CD4-positive, alpha-beta T cell treated with Interleukin-15 for 4 hours (primary cell): Measurements from ENCODE around the gene CLECL1.

ENCODE experiments used
- DNase-seq: peaks from one replicate; pipeline ENCODE4 v3.0.0-alpha.2; 2020; ENCODE audit warnings: low spot score

Gene CLECL1

DNA sequence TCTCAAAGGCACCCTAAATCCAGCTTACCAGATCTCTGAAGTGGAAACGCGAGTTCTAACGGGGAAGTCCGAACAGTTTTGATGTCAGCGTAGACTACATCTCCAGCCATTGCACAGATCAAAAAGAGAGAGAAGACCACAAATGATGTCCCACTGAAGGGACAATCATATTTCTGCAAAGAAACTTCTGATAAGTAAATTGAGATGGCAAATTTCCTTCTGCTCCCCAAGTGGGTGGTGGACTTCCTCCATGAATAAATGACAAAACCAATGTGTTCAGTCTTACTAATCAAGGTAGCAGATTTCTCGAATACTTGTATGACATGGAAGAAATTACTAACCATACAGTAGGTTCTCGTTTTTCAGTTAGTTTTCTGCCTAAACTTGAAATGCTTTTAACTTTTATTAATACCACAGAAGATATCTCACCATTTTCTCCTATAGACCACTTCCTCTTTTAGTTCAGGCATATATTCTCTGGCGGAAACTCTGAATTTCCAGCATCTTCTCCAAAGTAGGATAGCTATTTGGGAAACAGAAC is at the start of gene CLECL1:
Gene CLECL1, minus strand, starts transcription at position 177 of the 541 bp plus-strand sequence.
- DNase-seq: no peak

DNA sequence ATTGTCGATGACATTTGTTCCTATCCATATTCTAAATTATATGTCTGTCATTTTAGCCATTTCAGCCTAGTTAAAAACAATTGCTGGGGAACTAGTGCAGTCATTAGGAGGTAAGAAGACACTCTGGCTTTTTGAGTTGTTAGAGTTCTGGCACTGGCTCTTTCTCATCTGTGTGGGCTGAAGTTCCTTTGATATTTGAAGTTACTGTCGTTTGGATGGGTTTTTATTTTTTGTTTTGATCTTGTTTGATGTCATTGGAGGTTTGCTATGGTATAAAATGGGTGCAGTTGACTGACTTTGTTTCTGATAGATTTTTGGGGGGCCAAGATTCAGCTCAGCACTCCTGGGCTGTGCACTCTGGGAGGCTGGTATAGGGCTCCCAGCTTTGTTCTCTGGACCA is 48.5 kb upstream of the CLECL1 start:
- no peak for DNase-seq

DNA sequence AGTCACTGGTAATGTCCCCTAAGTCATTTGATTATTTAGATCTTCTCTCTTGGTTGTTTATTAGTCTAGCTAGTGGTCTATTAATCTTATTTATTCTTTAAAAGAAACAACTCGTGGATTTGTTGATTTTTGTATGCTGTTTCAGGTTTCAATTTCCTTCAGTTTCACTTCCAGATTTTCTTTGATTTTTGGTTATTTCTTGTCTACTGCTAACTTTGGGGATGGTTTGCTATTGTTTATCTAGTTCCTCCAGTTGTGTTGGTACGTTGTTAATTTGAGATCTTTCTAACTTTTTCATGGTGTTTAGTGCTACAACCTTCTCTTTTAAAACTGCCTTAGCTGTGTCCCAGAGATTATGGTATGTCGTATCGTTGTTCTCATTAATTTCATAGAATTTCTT is 46.3 kb upstream of the CLECL1 start:
- no peak for DNase-seq

DNA sequence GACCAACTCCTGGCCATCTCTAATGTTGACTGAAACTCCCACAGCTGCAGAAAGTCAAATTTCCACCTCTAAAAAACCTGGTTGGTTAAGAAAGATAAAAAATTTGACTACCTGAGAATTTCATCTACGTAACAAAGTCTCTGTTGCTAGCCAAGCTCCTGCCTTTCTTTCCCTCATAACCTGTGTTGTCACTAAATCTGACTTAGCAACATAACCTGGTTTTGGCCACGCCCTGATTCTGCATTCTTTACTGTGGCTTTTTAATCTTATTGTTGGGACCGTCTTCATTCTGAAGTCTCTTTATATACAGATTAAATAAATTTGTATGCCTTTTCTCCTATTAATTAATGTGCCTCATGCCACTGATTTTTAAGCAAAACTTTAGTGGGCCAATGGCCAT is 43.9 kb upstream of the CLECL1 start:
- DNase-seq: no peak

DNA sequence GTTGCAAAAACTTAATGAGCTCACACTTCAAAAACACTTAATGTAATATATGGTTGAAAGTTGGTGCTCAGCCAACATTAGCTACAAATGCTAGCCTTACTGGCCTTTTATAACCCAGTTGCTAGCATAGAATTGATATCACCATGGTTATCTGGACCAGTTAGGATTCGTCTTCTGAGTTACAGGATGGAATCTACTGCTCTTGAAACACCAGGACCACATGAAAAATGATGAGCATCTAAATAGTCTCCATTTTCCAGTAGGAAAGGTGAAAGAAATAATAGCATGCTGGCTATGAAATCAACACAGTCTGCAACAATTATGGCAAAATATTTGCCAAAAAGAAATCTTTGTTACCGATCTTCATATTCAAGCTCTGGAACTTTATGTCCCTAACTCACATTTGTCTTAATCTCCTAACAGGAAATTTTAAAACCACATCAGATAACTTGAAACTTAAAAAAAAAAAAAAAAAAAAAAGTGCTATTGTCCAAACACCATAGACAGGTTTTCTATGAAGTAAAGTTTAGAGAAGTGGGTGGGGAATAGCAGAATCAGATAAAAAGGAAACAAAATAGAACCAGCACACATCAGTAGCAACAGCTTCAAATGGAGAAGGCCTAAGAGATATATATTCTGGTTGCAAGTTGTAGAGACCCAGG is 40.5 kb upstream of the CLECL1 start:
- DNase-seq: no peak

DNA sequence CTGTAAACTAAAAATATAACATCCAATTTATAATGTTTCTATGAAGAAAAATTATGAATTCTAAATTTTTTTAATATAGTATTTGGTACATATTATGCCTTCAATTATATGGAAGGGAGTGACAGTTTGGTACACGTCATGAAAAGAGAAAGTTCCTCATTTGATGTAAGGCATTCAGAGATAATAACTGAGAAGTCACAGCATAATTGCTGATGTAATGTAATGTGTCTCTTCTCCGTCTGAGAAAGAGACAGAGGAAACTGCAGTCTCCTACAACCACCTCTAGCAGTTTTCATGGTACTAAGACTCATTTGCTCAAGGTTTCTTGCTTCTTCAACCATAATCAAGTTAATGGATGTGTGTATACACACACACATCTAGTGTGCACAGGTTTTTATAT is 30.1 kb upstream of the CLECL1 start:
- DNase-seq: no peak

DNA sequence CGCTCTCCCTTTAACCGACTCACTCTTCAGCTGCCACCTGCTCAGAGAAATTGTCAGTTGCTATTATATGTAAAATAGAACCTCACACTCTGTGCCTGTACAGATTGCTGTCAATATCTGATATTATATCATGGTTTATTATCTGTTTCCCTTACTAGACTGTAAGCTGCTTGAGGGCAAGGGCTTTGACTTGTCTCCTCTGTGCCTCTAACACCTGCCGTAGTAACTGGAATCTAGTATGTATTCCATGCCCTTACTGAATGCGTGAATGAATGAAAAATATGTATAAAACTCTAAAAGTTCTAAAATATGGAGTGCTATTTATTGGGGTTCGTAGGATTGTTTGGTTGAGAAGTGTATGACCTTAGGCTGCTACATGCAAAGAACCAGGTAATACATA is 29.5 kb upstream of the CLECL1 start:
- DNase-seq: no peak

DNA sequence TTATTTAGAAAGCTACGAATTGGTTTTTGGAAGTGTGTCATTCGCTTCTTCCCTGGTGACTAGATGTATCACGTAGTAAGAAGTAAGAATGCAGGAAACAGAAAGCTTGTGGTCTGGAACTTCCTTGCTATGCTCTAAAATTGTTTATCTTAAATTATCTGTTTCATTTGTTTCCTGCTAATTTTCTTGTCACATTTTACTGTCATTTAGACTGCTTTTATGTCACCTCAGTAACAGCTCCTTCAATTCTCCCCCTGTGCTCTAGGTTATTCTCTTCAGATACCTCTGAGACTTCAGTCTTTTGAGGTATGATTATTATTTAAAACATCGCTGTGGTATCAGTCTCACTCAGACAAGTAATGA is 28.5 kb upstream of the CLECL1 start:
- DNase-seq: peak; percentile 65

DNA sequence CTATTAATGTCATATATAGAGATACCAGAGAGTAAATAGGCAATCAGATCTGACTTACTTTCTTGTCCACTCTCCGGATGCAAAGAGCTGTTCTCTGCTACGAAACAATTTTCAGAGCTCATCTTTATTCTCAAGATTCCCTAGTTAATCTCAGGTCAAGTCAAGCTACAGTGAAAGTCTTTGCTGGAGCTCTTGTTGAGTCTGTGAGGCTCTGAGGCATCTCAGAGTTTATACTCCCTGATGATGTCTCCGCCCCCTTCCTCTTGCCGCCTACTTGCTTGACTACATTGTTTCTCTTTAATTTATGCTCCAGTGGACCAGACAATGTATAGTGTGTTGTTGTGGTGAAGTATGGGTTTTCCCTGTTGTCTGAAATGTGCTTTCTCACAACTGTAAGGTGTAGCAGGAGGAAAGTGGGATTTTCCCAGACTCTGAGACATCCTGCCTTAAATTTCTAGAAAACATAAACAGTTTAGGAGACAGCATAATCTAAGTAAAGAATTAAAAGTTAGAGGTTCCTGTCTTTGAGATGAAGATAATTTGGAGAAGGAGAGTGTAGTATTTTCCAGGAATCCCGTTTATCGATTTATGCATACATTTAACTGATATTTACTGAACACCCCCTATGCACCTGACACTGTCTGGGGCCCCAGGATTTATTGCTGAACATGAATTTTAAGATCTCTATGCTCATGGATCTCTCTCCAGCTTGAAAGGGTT is 28.0 kb upstream of the CLECL1 start, which contains the start of gene CD69:
Gene CD69, minus strand, starts transcription at position 203 of the 720 bp plus-strand sequence. Its CDS starts 81 bp downstream, at position 122.
- peak; percentile 88 for DNase-seq

DNA sequence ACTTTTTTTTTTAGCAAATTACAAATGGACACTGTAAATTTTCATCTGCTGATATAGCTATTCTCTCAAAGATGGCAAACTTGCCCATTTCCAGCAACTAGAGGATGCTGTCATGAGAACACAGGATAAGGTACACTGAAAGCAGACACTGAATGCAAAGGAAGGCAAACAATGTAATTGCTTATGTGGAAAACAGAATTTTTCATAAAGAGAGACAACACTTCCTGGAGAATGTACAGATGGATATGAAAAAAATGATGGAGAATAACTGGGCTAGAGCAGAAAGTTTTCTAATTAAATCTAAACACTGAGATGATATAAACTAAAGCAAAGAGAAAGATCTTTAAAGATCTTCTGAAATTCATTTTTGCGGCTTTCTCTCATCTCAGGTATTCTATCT is 27.2 kb upstream of the CLECL1 start:
- DNase-seq: no peak

DNA sequence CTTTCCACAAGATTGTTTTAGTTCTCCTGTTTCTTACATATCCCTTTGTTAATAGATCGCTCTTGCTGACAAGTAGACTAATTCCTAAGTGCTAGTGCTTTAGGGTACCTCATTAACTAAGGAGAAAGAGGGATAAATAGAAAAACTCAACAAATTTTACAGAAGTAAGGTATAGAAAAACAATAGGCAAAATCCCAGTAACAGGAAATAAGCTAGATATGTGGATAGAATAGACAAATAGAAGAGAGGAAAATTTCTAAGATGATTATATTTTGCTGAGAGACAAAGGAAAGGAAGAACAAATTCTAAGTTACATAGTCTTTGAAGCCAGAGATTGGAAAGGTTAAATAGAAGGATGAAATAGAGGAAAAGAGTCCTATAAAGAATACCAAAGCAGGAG is 26.8 kb upstream of the CLECL1 start:
- DNase-seq: no peak

DNA sequence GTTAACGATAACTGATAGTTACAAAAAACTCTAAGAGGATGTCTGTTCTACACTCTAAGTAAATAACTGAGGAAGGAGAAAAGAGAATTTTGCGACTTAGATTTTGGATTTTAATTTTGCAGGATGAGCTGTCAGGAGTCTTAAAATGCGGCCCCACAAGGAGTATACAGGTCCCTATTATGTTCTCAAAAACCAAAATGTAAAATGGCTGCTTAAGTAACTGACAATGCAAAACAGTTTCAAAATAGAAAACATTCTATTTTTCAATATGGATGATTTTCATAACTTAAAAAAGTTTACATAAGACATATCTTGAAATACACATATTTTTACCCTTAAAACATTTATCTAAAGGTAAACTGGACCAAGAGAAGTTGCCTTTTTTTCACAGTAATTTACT is 25.2 kb upstream of the CLECL1 start:
- no peak for DNase-seq

DNA sequence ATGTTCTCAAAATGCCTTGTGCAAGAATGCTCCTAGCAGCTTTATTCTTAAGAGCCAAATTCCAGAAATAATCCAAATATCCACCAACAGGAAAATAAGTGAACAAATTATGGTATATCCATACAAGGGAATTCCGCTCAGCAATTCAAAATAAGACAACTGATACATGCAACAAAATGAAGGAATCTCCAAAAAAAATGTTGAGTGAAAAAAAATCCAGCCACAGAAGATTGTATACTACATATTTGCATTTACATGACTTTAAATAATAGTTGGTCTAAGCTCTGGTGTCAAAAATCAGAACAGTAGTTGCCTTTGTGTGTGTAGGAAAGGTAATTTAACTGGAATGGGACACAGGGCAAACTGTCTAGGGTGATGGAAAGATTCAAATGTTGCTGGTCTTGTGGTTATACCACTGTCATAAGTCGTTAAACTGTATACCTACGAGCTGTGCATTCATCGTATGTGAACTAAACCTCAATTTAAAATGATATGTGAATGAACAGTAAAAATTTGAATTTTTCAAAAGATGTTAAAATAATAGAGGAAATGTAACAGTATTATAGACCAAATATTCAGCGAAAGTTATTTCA is 24.6 kb upstream of the CLECL1 start:
- DNase-seq: no peak

DNA sequence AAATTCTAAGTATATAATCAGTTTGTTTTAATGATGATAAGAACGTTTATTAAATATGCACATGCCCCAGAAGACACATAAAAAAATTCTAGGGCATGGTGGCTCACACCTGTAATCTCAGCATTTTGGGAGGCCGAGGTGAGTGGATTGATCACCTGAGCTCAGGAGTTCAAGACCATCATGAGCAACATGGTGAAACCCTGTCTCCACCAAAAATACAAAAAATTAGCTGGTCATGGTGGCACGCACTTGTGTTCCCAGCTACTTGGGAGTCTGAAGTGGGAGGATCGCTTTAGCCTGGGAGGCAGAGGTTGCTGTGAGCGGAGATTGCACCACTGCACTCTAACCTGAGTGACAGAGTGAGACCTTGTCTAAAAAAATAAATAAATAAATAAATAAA is 23.8 kb upstream of the CLECL1 start:
- DNase-seq: no peak

DNA sequence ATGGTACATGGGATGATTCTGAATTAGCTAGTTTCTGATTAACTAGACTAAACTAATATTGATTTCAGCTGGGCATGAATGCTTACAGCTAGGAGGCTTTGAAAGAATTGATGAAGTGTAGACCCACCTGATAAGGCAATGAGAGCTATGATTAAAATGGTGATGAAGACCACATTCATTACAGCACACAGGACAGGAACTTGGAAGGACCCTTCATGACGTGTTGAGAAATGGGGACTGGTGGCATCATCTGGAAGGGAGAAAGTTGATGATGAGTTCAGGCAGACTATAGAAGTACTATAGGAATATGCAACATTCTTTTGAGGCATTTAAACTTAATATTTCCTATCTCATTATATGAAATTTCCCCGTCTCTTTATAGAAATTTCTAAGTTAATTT is 23.3 kb upstream of the CLECL1 start:
- DNase-seq: no peak

DNA sequence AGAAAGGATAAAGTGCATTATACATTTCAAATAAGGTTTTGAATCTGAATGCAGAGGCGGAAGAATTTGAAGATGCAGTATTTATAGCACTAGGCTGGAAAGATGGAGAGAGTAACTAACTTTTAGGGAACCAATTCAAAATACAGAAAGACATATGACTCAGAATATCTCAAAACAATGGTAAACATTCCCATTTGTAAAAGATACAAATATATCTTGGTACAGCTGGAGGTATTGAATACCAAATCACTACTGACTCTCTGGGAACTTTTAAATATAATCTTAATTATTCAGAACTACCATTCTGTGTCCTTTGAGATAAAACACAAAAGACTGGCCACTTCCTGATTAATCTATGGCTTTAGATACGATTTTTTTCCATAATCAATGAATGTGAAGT is 22.7 kb upstream of the CLECL1 start:
- DNase-seq: no peak

DNA sequence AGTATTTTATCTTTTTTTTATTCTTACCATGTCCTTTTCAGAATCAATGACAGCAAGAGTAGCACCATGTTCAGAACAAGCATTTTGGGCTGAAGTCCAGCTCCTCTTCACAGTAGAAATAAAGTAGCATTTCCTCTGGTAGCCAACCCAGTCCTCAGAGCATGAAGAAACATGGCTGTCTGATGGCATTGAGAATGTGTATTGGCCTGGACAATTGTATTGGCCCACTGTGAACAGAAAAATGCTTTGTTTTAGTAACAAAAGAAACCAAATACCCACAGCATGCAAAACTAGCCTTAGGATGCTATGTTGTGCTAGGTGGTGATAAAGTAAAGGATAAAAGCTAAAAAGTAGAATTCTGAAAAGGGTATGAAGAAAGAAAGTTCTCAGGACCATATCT is 22.1 kb upstream of the CLECL1 start:
- no peak for DNase-seq

DNA sequence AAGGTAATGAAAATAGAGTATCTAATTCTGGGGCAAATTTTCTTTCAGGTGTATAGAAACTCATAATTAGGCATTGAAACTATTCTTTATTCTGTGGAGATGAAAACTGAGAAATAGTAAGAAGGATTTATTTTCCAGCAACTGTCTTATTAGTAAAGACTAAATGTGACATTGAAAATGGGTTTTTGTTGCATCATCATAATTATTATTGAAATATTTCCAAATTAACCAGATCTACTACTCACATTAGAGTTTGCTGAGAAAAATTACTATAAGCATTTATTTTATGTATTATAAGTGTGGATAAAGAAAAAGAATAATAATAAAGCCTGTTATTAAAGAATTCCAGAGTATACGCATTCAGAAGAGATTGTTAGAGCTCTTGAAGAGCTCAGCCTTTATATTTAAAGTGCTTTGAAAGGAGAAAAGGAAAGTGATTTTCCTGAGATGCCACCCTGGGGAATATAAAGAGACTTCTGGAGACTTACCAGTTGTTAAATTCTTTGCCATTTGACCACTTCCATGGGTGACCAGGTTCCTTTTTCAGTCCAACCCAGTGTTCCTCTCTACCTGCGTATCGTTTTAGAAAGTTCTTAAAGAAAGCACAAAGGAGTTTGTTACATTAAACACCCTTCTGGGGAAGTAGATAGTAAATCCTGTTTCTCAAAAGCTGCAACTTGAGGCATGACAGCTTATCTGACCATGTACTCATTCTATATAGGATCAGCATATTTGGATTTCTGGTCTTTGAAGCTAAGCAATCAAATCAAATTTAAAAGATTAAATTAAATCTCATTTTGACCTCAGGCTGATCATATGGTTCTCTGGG is 21.4 kb upstream of the CLECL1 start:
- no peak for DNase-seq

DNA sequence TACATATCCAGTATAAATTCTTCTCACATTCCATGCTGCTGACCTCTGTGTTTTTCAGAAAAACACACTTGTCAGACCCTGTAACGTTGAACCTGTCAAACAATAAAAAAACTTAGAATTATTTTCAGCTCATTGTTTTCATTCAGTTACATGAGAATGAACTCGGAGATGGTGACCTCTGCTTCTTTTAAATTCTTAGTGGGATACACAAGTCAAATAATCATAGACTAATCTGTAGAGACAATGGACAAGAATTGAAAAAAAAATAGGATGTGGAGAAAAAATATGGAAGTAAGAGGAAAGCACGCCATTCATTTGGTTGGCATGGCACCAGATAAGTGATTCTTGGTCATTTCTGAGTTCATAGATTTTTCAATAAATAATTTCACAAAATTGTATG is 20.6 kb upstream of the CLECL1 start:
- DNase-seq: no peak

DNA sequence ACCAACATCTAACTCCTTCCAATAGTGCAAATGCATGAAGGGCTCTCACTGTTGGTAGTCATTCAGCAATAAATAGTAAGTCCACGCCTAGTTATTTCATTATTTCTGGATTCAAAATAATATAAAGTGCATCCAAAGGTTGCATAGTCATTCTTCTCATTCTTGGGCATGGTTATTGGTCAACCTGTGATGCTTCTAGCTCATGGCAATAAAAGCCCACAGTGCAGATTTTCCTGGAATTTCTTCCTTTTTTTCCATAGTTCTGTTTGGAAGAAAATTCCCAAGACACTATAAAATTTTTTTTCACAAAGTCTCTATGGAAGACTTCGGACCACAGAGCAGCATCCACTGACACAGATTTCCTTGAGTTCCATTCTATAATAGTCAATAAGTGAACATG is 20.2 kb upstream of the CLECL1 start:
- no peak for DNase-seq

DNA sequence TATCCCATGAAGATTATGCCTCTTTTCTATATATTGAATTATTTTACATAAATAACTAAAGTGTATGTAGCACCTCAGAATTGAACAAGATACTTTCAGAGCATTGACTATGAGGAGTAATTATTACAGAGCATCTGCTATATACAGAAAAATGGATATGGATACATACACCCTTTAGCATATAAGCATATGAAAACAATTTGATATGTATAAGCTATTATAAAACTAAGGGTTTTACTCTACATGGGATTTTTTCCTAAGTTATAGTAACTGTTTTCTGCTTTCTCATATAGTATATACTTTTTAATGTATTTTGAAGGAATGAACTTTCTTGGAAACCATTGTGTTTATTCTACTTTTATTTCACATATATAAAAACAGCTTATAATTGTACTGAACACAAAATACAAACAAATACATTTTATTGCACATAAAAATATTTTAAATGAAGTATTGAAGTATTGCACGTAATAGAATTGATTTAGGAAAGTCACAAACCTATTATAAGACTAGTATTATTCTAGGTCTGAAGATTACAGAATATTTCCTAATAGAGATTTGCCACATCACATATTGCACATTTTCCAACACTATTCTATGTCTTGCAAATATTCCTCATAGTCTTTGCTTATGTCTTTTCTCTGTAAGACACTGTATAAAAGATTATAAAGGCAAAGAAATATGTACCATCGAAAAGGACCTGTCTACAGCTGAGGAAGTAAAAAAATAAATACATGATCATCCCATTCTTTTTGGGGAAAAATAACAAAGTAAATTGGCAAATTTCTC is 19.4 kb upstream of the CLECL1 start:
- no peak for DNase-seq
